GM19193 (cell line): ENCODE results near the gene TNS4.

Experiments used
- POLR2A ChIP-seq: IDR thresholded peaks from 4 replicates; pipeline ENCODE4 v1.6.1; 2011; ENCODE audit not compliant: insufficient read depth, insufficient read length; ENCODE audit errors: extremely low read depth

The TNS4 gene

GRCh38 chr17:40463122-40463550 is 38.3 kb downstream of the TNS4 start:
- TF ChIP-seq POLR2A, result no peak

- TF ChIP-seq POLR2A, result no peak
These were observed 38.9 kb downstream of the TNS4 start for GRCh38 chr17:40462343-40463121.

- TF ChIP-seq POLR2A, result no peak
These were observed 39.6 kb downstream of the TNS4 start for GRCh38 chr17:40461732-40462342.

GRCh38 chr17:40460968-40461731 is 40.3 kb downstream of the TNS4 start:
- TF ChIP-seq POLR2A, result no peak

- TF ChIP-seq POLR2A, result no peak
These were observed 40.8 kb downstream of the TNS4 start for GRCh38 chr17:40460604-40460967.

- no peak for TF ChIP-seq POLR2A
These were observed 41.5 kb downstream of the TNS4 start for GRCh38 chr17:40459636-40460603.

- TF ChIP-seq POLR2A, result no peak
These were observed 42.5 kb downstream of the TNS4 start for GRCh38 chr17:40458851-40459482.

GRCh38 chr17:40457964-40458791 is 43.2 kb downstream of the TNS4 start:
- no peak for TF ChIP-seq POLR2A

GRCh38 chr17:40457369-40457768 is 44.1 kb downstream of the TNS4 start:
- no peak for TF ChIP-seq POLR2A

- no peak for TF ChIP-seq POLR2A
These were observed 44.9 kb downstream of the TNS4 start for GRCh38 chr17:40456396-40456951.

- no peak for TF ChIP-seq POLR2A
These were observed 46.8 kb downstream of the TNS4 start for GRCh38 chr17:40454613-40454995.

- no peak for TF ChIP-seq POLR2A
These were observed 47.4 kb downstream of the TNS4 start for GRCh38 chr17:40453881-40454612.

GRCh38 chr17:40452921-40453378 is 48.5 kb downstream of the TNS4 start:
- TF ChIP-seq POLR2A, result no peak
